Tibial artery (tissue), 4 donors: ENCODE data around the gene TMTC1.

Source experiments
- DNase-seq, 2 donors: peaks; one replicate each; pipeline ENCODE4 v3.0.0-alpha.2; 2019
- H3K27ac ChIP-seq, 2 donors: fragments of 200-600 bp; sonication (generic) in 1 of 2; 1 replicate in 1 of 2; 2 replicates in 1 of 2; pipeline ENCODE4 v1.5.1; 2018 to 2019; ENCODE audit warnings: mild to moderate bottlenecking in 1 of 2
- H3K27me3 ChIP-seq, 2 donors: fragments of 200-600 bp; sonication (generic) in 1 of 2; one replicate each; pipeline versions ENCODE4 v1.5.1 to v1.6.0; 2016 to 2019
- H3K36me3 ChIP-seq, 3 donors: fragments of 200-600 bp; sonication (generic) in 2 of 3; one replicate each; pipeline ENCODE4 v1.5.1; 2016 to 2019; ENCODE audit warnings: mild to moderate bottlenecking in 2 of 3
- H3K4me1 ChIP-seq, 4 donors: fragments of 200-600 bp; sonication (generic) in 2 of 4; 1 replicate in 3 of 4; 2 replicates in 1 of 4; pipeline ENCODE4 v1.5.1; 2016 to 2019
- H3K4me3 ChIP-seq, 2 donors: fragments of 200-600 bp; sonication (generic) in 1 of 2; 1 replicate in 1 of 2; 2 replicates in 1 of 2; pipeline ENCODE4 v1.5.1; 2018 to 2019; ENCODE audit warnings: mild to moderate bottlenecking in 2 of 2
- H3K9me3 ChIP-seq, 3 donors: fragments of 200-600 bp; sonication (generic) in 1 of 3; one replicate each; pipeline ENCODE4 v1.5.1; 2016 to 2019
- CTCF ChIP-seq, 2 experiments: fragments of 200-600 bp in 1 of 2; fragments of 450-650 bp in 1 of 2; IDR thresholded peaks; one replicate each; pipeline ENCODE4 v1.5.1; 2017 to 2019; ENCODE audit warnings: antibody characterized with exemption in 2 of 2, mild to moderate bottlenecking in 1 of 2, moderate library complexity in 1 of 2
- intact Hi-C: fragments of 100-400 bp; cut with DNase I; formaldehyde crosslinking; loops from one replicate; pipeline ENCODE4 v1.15.0; 2023; ENCODE audit warnings: low total_unique reads

The TMTC1 gene

GRCh38 chr12:29612912-29613311 is 170.8 kb downstream of the TMTC1 start:
- Histone ChIP-seq H3K4me3 (no peak overlapping the region), H3K36me3 (peaks cover 0 to 8% (median 0%) of the 10 kb centered on the region in 3 donors), H3K9me3 (no peaks in the 10 kb centered on the region), H3K27me3 (no peaks in the 10 kb centered on the region), H3K4me1 (peaks cover 0 to 77% (median 31%) of the 10 kb centered on the region in 4 donors), H3K27ac (peak overlapping the region in 1 of 2 donors; percentile 21)
- DNase-seq: no peak
- TF ChIP-seq CTCF (IDR thresholded peaks at IDR 0.05): no peak
- intact Hi-C loops: no loop called here

GRCh38 chr12:29611906-29612305 is 171.8 kb downstream of the TMTC1 start:
- intact Hi-C loops: no loop called here
- H3K4me1 ChIP-seq: peaks cover 0 to 67% (median 31%) of the 10 kb centered on the region in 4 donors

DNA sequence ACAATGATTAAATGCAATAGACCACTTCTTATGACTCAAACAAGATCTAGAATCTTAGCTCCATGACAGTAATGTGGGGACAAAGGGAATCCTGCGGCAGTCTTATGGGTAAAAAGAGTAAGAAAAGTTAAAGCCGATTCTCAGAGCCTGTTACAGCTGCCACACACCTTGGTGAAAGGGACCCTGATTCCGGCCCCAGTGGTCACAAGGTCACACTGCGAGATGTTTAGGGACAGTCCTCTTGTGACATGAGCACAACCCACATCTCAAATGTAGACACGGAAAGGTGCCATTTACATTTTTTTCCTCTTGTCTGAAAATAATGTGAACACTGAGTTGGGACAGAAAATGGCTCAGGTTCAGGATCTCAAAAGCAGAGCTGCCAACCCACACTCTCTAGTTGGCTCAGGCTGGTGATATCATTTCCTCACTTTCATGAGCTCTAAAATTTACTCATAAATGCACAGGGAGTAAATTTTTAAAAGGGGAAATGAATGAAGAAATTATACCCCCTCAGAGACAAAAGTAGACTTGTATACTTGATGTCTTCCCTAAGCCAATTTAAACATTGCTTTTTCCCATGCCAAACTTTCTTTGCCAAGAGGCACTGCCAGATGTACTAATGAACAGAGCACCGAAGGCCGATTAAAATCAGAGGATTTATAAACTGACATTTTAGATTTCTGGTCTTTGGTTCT is 173.1 kb downstream of the TMTC1 start:
- DNase-seq: no peak
- Histone ChIP-seq H3K27ac (peak overlapping the region; percentile 52 to 55), H3K36me3 (peaks cover 0 to 8% (median 5%) of the 10 kb centered on the region in 3 donors), H3K9me3 (no peaks in the 10 kb centered on the region), H3K4me3 (no peak overlapping the region), H3K4me1 (peaks cover 0 to 60% (median 31%) of the 10 kb centered on the region in 4 donors), H3K27me3 (no peaks in the 10 kb centered on the region)
- TF ChIP-seq CTCF (IDR thresholded peaks at IDR 0.05): no peak
- intact Hi-C loops: no loop called here

More at GRCh38 chr12:29611906-29612305, 171.8 kb downstream of the TMTC1 start:
- Histone ChIP-seq H3K9me3 (no peaks in the 10 kb centered on the region), H3K36me3 (peaks cover 0 to 8% (median 5%) of the 10 kb centered on the region in 3 donors), H3K4me3 (no peak overlapping the region), H3K27me3 (no peaks in the 10 kb centered on the region), H3K27ac (peak overlapping the region in 1 of 2 donors; percentile 55)
- no peak for TF ChIP-seq CTCF (IDR thresholded peaks at IDR 0.05)
- DNase-seq: no peak

DNA sequence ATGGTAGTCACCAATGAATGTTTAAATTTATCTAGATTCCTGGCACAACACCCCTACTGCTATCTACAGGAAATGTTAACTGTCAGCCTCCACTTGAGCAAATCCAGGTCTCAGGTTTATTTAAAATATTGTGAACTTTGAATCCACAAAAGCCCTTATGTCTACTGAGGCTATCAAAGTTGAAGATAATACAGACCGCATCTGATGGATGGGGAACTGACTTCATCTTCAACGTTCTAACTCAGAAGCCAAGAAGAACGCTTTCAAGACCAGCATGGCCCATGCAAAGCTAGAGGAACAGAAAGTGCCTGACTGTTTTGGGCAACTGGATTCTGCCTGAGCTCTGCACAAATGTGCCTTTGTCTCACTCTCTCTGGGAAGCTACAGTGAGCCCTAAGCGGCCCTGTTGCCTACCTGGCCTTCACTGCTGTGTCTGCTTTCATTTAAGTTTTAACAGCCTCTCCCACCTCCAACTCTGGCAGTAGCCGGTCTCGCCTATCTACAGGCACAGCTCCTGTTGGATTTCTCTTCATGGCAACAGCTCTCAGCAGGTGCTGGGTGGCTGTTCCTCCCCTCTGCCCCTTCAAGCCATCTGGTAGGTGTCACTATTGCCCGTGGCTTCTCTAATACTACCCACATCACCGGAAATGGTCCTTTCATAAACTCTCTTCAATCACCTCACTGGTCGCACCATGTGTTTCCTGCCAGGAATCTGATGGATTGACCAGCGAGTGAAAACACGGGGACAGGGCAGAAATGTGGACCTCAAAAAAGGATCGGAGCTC is 174.1 kb downstream of the TMTC1 start:
- peaks cover 0 to 52% (median 28%) of the 10 kb centered on the region in 4 donors for H3K4me1 ChIP-seq
- peaks cover 0 to 8% (median 5%) of the 10 kb centered on the region in 3 donors for H3K36me3 ChIP-seq
- peak overlapping the region; percentile 52 to 55 for H3K27ac ChIP-seq
- no peaks in the 10 kb centered on the region for H3K9me3 ChIP-seq
- no peak for TF ChIP-seq CTCF (IDR thresholded peaks at IDR 0.05)
- intact Hi-C loops: no loop called here
- H3K4me3 ChIP-seq: no peak overlapping the region
- no peaks in the 10 kb centered on the region for H3K27me3 ChIP-seq
- DNase-seq: no peak

GRCh38 chr12:29608581-29608980 is 175.2 kb downstream of the TMTC1 start:
- no peak overlapping the region for H3K4me3 ChIP-seq
- H3K36me3 ChIP-seq: peaks cover 0 to 10% (median 7%) of the 10 kb centered on the region in 3 donors
- no peaks in the 10 kb centered on the region for H3K9me3 ChIP-seq
- H3K27ac ChIP-seq: no peak overlapping the region
- H3K27me3 ChIP-seq: no peaks in the 10 kb centered on the region
- peaks cover 0 to 47% (median 27%) of the 10 kb centered on the region in 4 donors for H3K4me1 ChIP-seq
- DNase-seq: no peak
- intact Hi-C loops: no loop called here
- no peak for TF ChIP-seq CTCF (IDR thresholded peaks at IDR 0.05)
